GM12874 (cell line): ENCODE data around the gene PCDHAC2.

Experiments used
- TF ChIP-seq, protein P1 (sequence below): IDR thresholded peaks from 2 replicates; pipeline ENCODE4 v1.5.1; 2011; ENCODE audit warnings: low read depth, mild to moderate bottlenecking, control low read depth, low read length, moderate library complexity; ENCODE audit not compliant: insufficient read depth

Gene PCDHAC2

DNA sequence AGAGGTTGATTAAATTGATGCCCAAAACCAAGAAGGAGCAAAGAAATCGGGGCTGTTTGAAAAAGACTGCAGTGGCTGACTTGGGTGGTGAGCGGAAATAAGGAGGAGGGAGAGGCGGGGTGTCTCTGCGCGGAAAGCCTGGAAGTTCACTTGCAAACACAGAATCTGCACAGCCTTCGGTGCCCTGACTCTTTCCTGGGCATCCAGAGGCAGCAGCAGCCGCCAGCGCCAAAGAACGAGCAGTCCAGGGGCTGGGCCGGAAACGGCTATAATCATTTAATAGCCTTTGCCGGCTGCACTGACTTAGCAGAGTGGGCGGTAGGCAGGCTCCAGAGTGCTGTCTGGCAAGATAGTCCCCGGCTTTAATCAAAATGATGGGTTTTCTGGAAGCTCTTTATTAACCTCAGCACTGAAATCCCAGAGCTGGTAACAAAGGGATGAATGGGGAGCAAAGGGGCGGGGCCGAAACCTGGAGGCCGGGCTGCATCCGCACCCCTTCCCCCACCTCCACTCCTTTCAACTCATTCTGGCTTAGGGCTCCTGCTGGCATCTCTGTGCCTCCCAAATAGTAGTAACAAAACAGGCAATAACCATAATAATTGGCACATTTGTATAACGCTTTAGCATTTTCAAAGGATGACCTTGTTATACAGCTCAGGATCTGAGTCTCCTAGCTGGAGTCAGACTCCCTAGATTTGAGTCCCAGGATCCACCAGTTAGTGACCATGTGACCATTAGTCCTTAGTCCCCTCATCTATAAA lies 35.7 kb downstream of the PCDHAC2 start:
- TF ChIP-seq, protein P1, sequence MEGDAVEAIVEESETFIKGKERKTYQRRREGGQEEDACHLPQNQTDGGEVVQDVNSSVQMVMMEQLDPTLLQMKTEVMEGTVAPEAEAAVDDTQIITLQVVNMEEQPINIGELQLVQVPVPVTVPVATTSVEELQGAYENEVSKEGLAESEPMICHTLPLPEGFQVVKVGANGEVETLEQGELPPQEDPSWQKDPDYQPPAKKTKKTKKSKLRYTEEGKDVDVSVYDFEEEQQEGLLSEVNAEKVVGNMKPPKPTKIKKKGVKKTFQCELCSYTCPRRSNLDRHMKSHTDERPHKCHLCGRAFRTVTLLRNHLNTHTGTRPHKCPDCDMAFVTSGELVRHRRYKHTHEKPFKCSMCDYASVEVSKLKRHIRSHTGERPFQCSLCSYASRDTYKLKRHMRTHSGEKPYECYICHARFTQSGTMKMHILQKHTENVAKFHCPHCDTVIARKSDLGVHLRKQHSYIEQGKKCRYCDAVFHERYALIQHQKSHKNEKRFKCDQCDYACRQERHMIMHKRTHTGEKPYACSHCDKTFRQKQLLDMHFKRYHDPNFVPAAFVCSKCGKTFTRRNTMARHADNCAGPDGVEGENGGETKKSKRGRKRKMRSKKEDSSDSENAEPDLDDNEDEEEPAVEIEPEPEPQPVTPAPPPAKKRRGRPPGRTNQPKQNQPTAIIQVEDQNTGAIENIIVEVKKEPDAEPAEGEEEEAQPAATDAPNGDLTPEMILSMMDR: no peak

DNA sequence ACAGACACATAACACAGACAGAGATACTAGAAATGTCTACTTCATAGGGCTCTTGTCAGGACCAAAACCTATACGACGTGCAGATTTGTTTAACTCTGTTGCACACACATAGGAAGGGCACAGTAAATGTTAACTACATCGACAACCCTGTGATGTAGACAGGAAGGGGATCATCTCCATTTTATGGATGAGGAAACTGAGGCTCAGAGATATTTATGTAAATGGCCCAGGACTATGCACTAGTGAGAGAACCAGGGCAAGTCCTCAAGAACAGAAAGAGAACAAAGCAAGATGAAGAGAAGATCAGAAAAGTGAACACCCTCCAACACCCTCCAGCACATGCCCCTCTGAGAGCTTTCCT lies 36.3 kb downstream of the PCDHAC2 start:
- TF ChIP-seq, protein P1: no peak

DNA sequence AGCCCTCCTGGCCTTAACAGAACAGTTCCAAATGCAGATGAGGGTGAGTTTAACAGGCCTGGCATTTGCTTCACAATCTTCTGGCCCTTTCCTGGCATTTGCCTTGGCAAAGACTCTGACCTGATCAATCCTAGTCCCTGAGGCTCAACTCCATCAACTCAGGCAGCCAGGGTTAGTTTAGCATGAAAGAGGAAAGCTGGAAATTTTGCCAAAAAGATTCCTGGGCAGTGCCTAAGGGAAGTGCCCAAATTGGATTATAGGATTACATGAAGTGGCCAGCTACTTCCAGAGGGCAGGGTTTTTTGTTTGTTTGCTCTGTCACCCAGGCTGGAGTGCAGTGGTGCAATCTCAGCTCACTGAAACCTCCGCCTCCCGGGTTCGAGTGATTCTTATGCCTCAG lies 36.8 kb downstream of the PCDHAC2 start:
- TF ChIP-seq, protein P1: no peak

DNA sequence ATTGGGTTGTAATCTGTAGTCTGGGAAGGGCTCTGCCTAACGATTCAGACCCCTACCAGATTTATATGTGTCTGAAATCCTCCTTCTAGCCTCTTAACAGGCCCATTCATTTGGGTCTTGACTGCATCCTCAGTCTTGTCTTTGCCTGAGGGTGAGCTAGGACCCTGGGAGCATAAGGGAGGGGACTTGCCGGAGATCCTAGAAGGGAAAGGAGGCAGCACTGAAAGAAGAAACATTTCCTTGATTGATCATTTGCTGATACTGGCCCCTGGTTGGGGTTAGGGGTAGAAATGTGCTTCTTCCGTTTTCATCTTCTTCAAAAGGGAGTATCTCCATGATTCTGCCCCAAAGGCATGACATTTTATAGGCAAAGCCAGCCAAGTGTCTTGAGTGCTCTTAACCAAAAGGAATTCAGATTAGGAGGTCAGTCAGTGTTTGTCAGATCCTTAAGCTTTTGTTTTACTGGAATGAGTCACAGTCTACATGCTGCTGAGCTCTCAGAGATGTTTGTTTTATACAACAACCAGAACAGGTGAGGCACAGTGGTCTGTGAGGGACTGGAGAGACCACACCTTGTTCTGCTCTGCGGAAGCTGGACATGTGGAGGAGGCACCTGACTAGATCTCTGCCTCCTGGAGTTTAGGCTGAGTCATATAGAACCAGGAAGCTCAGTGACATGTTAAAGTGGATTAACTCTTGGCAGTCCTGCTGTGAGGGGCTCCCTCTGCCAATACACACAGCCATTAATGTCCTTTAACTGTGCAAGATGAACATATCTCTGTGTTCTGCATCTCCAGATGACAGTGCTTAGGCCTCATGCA lies 37.7 kb downstream of the PCDHAC2 start:
- TF ChIP-seq, protein P1: no peak

DNA sequence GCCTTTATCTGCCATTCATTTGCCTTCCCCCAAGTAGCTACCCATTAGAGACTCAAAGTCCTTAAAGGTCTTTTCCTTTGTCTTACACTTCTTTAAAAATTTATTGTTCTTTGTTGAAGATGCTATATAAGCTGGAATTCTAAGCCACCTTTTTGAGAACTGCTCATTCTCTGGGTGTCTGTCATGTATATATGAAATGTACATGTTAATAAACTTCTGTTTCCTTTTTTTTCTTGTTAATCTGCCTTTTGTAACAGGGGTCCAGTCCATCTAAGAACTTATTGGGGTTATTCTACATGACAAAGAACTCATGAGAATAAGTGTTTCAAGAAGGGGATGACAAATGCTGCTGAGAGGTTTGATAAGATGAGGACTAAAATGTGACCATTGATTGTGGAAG lies 41.5 kb downstream of the PCDHAC2 start:
- TF ChIP-seq, protein P1: no peak

DNA sequence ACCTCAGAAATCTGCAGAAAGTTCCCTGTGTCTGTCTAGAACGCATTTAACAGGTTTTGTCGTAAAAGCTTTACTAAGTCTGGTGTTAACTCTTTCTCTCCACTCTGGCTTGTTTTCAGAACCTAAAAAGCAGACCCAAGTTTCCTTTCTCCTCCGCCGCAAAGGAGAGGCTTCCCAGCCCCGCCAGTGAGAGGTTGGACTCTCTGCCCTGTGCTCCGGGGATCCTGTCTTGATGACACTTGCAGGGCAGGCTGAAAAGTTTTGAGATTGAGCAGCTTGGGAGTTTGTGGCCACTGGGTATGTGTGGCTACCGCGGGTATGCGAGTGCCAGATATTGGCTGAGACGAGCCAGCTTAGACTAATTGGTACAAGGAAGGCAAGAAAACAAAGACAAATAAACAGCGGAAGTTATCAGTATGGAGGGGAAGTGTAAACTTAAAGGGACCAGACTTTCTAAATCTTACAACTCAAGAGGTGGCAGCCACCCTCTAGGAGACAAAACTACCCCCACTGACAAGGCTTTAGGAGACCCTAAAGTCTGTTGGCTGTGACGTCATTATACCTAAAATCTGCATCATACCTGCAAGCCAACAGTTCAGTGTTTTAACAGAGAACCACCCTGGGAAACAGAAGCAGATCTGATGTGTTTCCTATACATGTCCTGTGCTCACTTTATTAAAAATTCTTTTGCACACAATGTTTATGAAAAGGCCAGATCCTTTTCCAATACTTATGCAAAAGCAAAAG lies 43.9 kb downstream of the PCDHAC2 start:
- TF ChIP-seq, protein P1: no peak

DNA sequence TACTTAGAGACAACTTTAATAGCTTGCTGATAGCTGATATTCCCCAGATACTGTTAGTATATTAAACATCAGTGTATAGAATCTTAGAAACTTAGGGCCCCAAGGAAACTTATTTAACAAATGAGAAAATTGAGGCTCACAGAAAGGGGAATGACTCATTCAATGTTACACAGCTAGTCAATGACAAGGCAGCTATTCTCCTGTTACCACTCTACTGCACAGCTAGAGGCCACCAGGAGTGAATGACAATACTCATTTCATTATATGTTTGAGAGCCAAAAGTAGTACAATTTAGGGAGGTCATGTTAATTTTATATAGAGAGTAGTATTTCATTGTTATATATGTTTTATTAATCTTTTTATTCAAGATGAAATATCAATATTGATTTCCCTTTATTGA lies 51.7 kb downstream of the PCDHAC2 start:
- TF ChIP-seq, protein P1: no peak
